Transverse colon (tissue), 4 donors: ENCODE data around the gene PELI2. TPM values are rescaled to one million over a fixed set of nuclear protein-coding genes. Genes with fewer than 3 reads are reported as not detected.

Experiments used
- DNase-seq: peaks from one replicate; pipeline ENCODE4 v3.0.0-alpha.2; 2019
- H3K27ac ChIP-seq, 4 donors: fragments of 200-600 bp; sonication (generic); 2 replicates each; pipeline ENCODE4 v1.5.1; 2016 to 2018; ENCODE audit warnings: inconsistent platforms in 4 of 4
- H3K27me3 ChIP-seq: fragments of 200-600 bp; sonication (generic); 2 replicates; pipeline ENCODE4 v1.5.1; 2017; ENCODE audit warnings: inconsistent platforms
- H3K36me3 ChIP-seq, 4 donors: fragments of 200-600 bp; sonication (generic); 2 replicates each; pipeline ENCODE4 v1.5.1; 2017 to 2019; ENCODE audit warnings: inconsistent platforms in 4 of 4
- H3K4me1 ChIP-seq, 4 donors: fragments of 200-600 bp; sonication (generic); 2 replicates each; pipeline ENCODE4 v1.5.1; 2017 to 2020; ENCODE audit warnings: inconsistent platforms in 4 of 4
- H3K4me3 ChIP-seq, 4 donors: fragments of 200-600 bp; sonication (generic); 1 replicate in 1 of 4; 2 replicates in 3 of 4; pipeline versions ENCODE4 v1.5.1 to v1.6.1; 2017 to 2019; ENCODE audit warnings: inconsistent platforms in 4 of 4
- H3K9me3 ChIP-seq, 2 donors: fragments of 200-600 bp; sonication (generic); 2 replicates each; pipeline ENCODE4 v1.5.1; 2017 to 2019; ENCODE audit warnings: inconsistent platforms in 2 of 2
- EP300 ChIP-seq: sonication (generic); formaldehyde crosslinking; IDR thresholded peaks from one replicate; pipeline ENCODE4 v1.6.1; 2017; ENCODE audit warnings: antibody characterized with exemption, low read depth
- POLR2A ChIP-seq: fragments of 450-650 bp; IDR thresholded peaks from one replicate; pipeline ENCODE4 v1.6.1; 2016; ENCODE audit warnings: antibody characterized with exemption, mild to moderate bottlenecking, moderate library complexity
- POLR2AphosphoS5 ChIP-seq, 3 donors: sonication (generic); formaldehyde crosslinking; IDR thresholded peaks; one replicate each; pipeline ENCODE4 v1.6.1; 2016; ENCODE audit warnings: antibody characterized with exemption in 3 of 3
- WGBS, 2 donors: methylation state at CpG; one replicate each; pipeline ENCODE4 v1.1.5; 2018; ENCODE audit warnings: low coverage in 1 of 2; 5-methylcytosine and 5-hydroxymethylcytosine counted together
- in situ Hi-C, 4 donors: fragments of 200-750 bp; cut with MboI; loops; one replicate each; pipeline versions ENCODE4 v1.15.0 to v1.15.1; 2017; ENCODE audit warnings: low sequenced_read_pairs in 3 of 4, low pct_ligation_motif_present in 1 of 4, low pct_unique_long_range_greater_than_20kb in 1 of 4
- intact Hi-C: fragments of 100-400 bp; cut with DNase I; formaldehyde crosslinking; loops from one replicate; pipeline ENCODE4 v1.15.1; 2023; ENCODE audit warnings: low total_unique reads
- total RNA-seq, 4 donors: library from RNA; depleted of rRNA; stranded (reverse); fragments of >200 nt; gene quantifications; one replicate each; pipeline ENCODE4 v1.1.0, GENCODE V29; 2016
- TF ChIP-seq, protein P1 (sequence below), 5 experiments: fragments of 200-600 bp in 3 of 5; fragments of 450-650 bp in 2 of 5; sonication (generic) in 3 of 5; IDR thresholded peaks; 1 replicate in 2 of 5; 2 replicates in 3 of 5; pipeline ENCODE4 v1.5.1; 2016 to 2017; ENCODE audit warnings: antibody characterized with exemption in 5 of 5, inconsistent platforms in 3 of 5, mild to moderate bottlenecking in 2 of 5, moderate library complexity in 1 of 5

Gene PELI2
- total RNA-seq, 4 donors from 2014 or later: 4.8 to 29.9 (median 14.7) TPM

GRCh38 chr14:56138928-56139327 lies 20.7 kb downstream of the PELI2 start:
- no peak overlapping the region for H3K4me3 ChIP-seq

GRCh38 chr14:56142314-56142713 lies 24.1 kb downstream of the PELI2 start:
- Histone ChIP-seq H3K9me3 (no peaks in the 10 kb centered on the region), H3K36me3 (no peaks in the 10 kb centered on the region), H3K27ac (no peak overlapping the region), H3K4me1 (peaks cover 0 to 3% (median 0%) of the 10 kb centered on the region in 4 donors), H3K4me3 (no peak overlapping the region), H3K27me3 (no peaks in the 10 kb centered on the region)
- in situ Hi-C loops (no loop called here), intact Hi-C loops (no loop called here)
- WGBS, 2 donors: 87 to 88% methylated on average over 4 of the region's 4 CpGs
- no peak for DNase-seq
- TF ChIP-seq EP300 (no peak), POLR2AphosphoS5 (IDR thresholded peaks at IDR 0.05) (no peak), POLR2A (no peak)
- TF ChIP-seq, protein P1, sequence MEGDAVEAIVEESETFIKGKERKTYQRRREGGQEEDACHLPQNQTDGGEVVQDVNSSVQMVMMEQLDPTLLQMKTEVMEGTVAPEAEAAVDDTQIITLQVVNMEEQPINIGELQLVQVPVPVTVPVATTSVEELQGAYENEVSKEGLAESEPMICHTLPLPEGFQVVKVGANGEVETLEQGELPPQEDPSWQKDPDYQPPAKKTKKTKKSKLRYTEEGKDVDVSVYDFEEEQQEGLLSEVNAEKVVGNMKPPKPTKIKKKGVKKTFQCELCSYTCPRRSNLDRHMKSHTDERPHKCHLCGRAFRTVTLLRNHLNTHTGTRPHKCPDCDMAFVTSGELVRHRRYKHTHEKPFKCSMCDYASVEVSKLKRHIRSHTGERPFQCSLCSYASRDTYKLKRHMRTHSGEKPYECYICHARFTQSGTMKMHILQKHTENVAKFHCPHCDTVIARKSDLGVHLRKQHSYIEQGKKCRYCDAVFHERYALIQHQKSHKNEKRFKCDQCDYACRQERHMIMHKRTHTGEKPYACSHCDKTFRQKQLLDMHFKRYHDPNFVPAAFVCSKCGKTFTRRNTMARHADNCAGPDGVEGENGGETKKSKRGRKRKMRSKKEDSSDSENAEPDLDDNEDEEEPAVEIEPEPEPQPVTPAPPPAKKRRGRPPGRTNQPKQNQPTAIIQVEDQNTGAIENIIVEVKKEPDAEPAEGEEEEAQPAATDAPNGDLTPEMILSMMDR (IDR thresholded peaks at IDR 0.05): no peak

More at GRCh38 chr14:56138928-56139327, 20.7 kb downstream of the PELI2 start:
- no peak overlapping the region for H3K27ac ChIP-seq
- WGBS, 2 donors: 63 to 68% methylated on average over 2 of the region's 2 CpGs
- no peaks in the 10 kb centered on the region for H3K27me3 ChIP-seq
- intact Hi-C loops (no loop called here), in situ Hi-C loops (no loop called here)
- no peak for DNase-seq
- TF ChIP-seq, protein P1 (IDR thresholded peaks at IDR 0.05): no peak
- no peak for TF ChIP-seq EP300
- no peak for TF ChIP-seq POLR2AphosphoS5 (IDR thresholded peaks at IDR 0.05)
- TF ChIP-seq POLR2A: no peak
- H3K36me3 ChIP-seq: no peaks in the 10 kb centered on the region
- H3K4me1 ChIP-seq: peaks cover 0 to 13% (median 0%) of the 10 kb centered on the region in 4 donors
- H3K9me3 ChIP-seq: no peaks in the 10 kb centered on the region

- no peak overlapping the region for H3K27ac ChIP-seq
- intact Hi-C loops (no loop called here), in situ Hi-C loops (no loop called here)
- H3K9me3 ChIP-seq: no peaks in the 10 kb centered on the region
- TF ChIP-seq POLR2A (no peak), EP300 (no peak), POLR2AphosphoS5 (IDR thresholded peaks at IDR 0.05) (no peak)
- TF ChIP-seq, protein P1 (IDR thresholded peaks at IDR 0.05): no peak
- H3K36me3 ChIP-seq: no peaks in the 10 kb centered on the region
- 76 to 83% methylated on average over 1 of the region's 1 CpG for WGBS, 2 donors
- no peak for DNase-seq
- no peak overlapping the region for H3K4me3 ChIP-seq
- no peaks in the 10 kb centered on the region for H3K27me3 ChIP-seq
- H3K4me1 ChIP-seq: peaks cover 0 to 10% (median under 1%) of the 10 kb centered on the region in 4 donors
Observed at GRCh38 chr14:56143025-56143424, 24.8 kb downstream of the PELI2 start.

DNA sequence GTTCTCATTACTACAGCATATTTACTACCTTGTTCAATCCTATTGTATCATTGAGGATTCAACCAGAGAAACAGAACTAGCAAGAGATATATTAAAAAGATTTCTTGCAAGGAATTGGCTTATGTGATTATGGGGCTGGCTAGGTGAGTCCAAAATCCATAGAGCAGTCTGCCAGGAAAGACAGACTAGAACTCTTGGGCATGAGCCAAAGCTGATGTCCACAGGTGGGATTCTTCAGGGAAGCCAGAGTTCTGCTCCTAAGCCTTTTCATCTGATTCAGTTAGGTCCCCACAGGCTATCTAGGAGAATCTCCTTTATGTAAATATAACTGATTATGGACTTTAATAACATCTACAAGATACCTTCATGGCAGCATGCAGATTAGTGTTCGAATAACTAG lies 26.0 kb downstream of the PELI2 start:
- Histone ChIP-seq H3K9me3 (no peaks in the 10 kb centered on the region), H3K27ac (no peak overlapping the region), H3K4me1 (peaks cover 0 to 21% (median 5%) of the 10 kb centered on the region in 4 donors), H3K4me3 (no peak overlapping the region), H3K36me3 (no peaks in the 10 kb centered on the region), H3K27me3 (no peaks in the 10 kb centered on the region)
- in situ Hi-C loops (no loop called here), intact Hi-C loops (no loop called here)
- TF ChIP-seq POLR2A (no peak), POLR2AphosphoS5 (IDR thresholded peaks at IDR 0.05) (no peak), EP300 (no peak)
- TF ChIP-seq, protein P1 (IDR thresholded peaks at IDR 0.05): no peak
- no peak for DNase-seq
- WGBS, 2 donors: 82 to 92% methylated on average over 1 of the region's 1 CpG
